ENCODE results near the gene LRMDA. TPM values are rescaled to one million over a fixed set of nuclear protein-coding genes. Genes with fewer than 3 reads are reported as not detected.

The LRMDA gene
- total RNA-seq, 2 experiments from 2014 or later = not detected

DNA sequence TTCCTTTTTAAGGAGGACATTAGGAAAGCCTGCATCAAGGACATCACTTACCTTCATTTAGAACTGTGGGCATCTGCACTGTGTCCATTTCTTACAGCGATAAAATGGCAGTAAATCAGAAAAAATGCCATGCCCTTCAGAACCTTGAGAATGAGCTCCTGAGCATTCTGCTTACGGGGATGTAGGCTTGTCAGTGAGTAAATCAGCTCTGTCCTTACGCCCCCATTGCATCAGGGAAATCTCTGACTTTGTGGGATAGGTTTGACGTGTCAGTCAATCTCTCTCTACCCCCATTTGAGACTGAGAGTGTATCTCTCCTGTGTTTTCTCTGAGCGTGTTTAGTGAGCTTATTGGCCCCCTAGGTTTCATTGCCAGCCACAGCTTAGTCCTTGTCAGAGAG is 837.1 kb downstream of the LRMDA start:
- no peak for DNase-seq
- Mint-ChIP-seq H3K36me3 (ENCODE audit: low read depth) (no peaks in the 10 kb centered on the region), H3K27ac (no peak overlapping the region), H3K27me3 (no peaks in the 10 kb centered on the region), H3K4me1 (no peaks in the 10 kb centered on the region), H3K4me3 (no peak overlapping the region), H3K9me3 (peaks cover 5% of the 10 kb centered on the region)
- ChIA-PET POLR2A (no interaction called here), CTCF (no interaction called here)

DNA sequence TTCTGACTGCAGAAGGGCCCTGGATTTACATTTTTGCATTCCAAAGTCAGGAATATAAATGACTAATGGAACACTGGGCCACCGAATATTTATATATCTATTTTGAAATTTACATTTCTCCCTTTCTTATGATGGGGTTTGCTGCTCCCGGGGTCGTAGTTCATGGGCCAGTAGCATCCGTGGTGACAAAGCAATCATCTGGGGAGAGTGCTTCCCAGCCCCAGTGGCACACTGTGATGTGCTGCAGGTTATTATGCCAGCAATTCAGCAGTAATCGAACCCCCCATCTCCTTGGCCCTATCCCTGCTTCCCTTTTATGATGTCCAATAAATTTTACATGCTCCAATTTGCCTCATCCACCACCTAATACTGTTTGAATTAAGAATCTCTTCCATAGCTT is 837.5 kb downstream of the LRMDA start:
- Mint-ChIP-seq H3K27me3 (no peaks in the 10 kb centered on the region), H3K9me3 (peaks cover 5% of the 10 kb centered on the region), H3K36me3 (ENCODE audit: low read depth) (no peaks in the 10 kb centered on the region), H3K27ac (no peak overlapping the region), H3K4me1 (no peaks in the 10 kb centered on the region), H3K4me3 (no peak overlapping the region)
- ChIA-PET CTCF (no interaction called here), POLR2A (no interaction called here)
- DNase-seq = no peak

DNA sequence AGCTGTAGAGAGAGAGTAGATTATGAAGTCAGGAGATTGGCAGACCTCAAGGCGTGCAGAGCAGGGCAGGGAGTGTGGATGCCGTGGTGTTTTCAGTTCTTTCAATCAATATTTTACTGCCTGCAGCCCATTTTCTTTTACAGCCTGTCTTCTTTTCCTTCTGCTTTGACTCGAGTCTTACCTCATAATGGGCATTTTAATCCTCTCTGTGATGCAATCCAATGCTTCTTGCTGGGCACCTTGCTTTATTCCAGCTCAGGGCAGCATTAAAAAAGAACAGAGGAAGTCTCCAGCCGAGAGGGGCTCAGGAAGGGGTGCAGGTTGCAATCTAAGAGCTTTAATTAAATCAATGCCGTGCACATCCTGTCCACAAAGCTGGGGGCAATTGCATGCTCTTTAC is 839.0 kb downstream of the LRMDA start:
- Mint-ChIP-seq H3K27me3 (no peaks in the 10 kb centered on the region), H3K36me3 (ENCODE audit: low read depth) (no peaks in the 10 kb centered on the region), H3K4me1 (no peaks in the 10 kb centered on the region), H3K9me3 (peaks cover 17% of the 10 kb centered on the region), H3K4me3 (no peak overlapping the region), H3K27ac (no peak overlapping the region)
- no peak for DNase-seq
- ChIA-PET POLR2A (no interaction called here), CTCF (no interaction called here)

DNA sequence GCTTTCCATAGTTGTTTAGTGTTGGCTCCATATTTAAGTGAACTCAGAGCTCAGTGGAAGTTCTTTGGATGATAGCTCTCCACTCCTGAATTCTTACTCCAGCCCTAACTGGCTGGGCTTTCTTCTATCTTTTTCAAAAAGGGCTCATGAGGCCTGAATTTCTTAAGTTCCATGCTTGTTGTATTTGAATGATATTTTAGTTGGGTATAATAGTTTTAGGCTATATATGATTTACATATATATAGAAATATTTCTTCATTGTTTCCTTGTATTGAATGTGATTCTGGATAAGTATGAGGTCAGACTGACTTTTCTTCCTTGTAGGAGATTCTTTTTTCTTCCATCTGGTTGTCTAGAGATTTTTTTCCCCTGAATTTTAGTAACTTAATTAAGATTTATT is 843.5 kb downstream of the LRMDA start:
- Mint-ChIP-seq H3K27me3 (no peaks in the 10 kb centered on the region), H3K36me3 (ENCODE audit: low read depth) (no peaks in the 10 kb centered on the region), H3K4me3 (no peak overlapping the region), H3K4me1 (no peaks in the 10 kb centered on the region), H3K27ac (no peak overlapping the region), H3K9me3 (peaks cover 23% of the 10 kb centered on the region)
- ChIA-PET POLR2A (no interaction called here), CTCF (no interaction called here)
- DNase-seq = no peak

DNA sequence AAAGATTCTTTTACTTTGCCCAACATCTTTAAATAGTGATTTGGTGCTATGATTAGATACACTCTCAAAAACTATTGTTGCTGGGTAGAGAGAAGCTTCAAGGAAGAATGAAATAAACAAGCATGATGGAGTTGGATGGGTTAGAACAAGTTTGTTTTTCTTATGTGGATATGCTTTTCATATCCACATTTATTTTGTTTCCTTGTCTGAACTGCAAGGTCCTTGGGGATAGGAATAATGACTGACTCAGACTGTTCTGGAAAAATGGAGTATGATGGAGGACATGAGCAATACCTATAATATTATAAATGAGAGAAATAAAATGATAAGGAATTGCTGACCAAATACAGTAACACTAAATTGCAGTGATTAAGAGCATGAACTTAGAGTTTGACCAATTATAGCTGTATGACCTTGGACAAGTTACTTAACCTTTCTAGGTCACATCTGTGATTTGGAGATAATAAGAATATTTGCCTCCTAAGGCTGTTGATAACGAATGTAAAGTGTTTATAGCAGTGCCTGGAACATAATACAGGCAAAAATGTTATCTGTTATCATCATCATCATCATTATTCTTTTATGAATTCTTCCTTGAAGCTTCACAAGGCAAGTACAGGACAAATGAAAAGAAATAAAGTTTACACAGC is 847.5 kb downstream of the LRMDA start:
- Mint-ChIP-seq H3K4me1 (no peaks in the 10 kb centered on the region), H3K36me3 (ENCODE audit: low read depth) (no peaks in the 10 kb centered on the region), H3K27ac (no peak overlapping the region), H3K9me3 (peaks cover 21% of the 10 kb centered on the region), H3K27me3 (no peaks in the 10 kb centered on the region), H3K4me3 (no peak overlapping the region)
- ChIA-PET POLR2A (no interaction called here), CTCF (no interaction called here)
- DNase-seq = no peak

DNA sequence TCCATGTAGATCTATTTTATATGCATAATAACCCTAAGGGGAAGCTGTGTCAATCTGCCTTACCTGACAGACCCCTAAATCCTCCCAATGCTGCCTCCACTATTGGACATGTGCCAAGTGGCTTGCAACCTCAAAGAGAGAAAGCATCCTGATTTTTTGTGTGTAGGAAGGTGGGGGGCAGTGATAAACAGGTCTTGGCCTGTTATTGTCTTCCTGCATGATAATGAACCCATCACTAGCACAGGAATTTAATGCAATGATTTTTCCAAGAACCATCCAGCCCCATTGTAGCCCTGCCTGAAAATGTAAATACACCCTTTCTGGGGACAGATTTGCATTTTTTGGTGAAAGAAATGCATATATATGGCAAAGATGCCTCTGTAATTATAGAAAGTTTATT is 850.2 kb downstream of the LRMDA start:
- H3K36me3 Mint-ChIP-seq (ENCODE audit: low read depth) = no peaks in the 10 kb centered on the region
- H3K9me3 Mint-ChIP-seq = peaks cover 2% of the 10 kb centered on the region
- no peaks in the 10 kb centered on the region for H3K27me3 Mint-ChIP-seq
- no peak overlapping the region for H3K27ac Mint-ChIP-seq
- ChIA-PET POLR2A (no interaction called here), CTCF (no interaction called here)
- no peak for DNase-seq
- H3K4me3 Mint-ChIP-seq = no peak overlapping the region
- no peaks in the 10 kb centered on the region for H3K4me1 Mint-ChIP-seq

DNA sequence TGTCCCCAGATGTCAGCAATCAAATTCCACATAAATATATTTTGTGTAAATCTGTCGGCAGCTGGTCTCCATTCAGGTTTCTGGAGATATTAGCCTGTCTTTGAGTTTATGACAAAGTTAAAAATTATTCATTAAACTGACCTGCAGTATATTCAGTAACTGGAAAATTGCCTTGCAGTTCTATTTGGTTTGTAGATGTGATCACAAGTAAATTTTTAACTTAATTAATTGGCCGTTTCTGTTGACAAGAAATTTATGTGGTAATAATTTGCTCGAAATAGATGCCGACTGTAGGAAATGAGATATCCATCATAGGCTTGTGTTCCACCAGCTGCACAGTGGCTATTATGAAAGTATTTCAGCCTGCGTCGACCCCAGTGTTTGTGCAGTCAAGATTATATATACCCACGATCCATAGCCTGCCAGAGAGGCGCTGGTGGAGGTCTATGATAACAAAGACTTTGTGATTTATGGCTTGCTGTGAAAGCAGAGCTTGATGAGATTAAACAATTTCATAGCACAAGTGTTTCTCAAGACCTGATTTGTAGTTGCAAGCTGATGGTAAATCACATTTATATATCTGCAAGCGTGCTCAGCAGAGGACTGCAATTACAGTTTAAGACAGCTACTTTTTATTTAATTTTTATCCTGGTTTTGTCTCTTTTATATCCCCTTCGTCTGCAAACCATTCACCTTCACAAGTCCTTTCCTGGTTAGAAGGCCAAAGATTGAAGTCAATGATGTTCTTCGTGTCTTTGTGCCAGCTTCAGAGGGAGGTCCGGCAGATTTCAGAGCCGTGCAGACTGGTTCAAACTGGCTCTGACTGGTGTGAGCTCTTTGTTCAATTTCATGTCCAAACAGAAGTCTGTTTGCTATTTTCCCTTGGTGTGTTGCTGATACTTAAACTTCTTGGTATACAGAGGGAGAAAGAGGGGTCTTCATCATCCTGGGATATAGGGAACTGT is 850.9 kb downstream of the LRMDA start:
- Mint-ChIP-seq H3K27ac (no peak overlapping the region), H3K27me3 (no peaks in the 10 kb centered on the region), H3K9me3 (peaks cover 2% of the 10 kb centered on the region), H3K4me1 (no peaks in the 10 kb centered on the region), H3K4me3 (no peak overlapping the region), H3K36me3 (ENCODE audit: low read depth) (no peaks in the 10 kb centered on the region)
- CTCF ChIA-PET = no interaction called here
- POLR2A ChIA-PET = no interaction called here
- no peak for DNase-seq

DNA sequence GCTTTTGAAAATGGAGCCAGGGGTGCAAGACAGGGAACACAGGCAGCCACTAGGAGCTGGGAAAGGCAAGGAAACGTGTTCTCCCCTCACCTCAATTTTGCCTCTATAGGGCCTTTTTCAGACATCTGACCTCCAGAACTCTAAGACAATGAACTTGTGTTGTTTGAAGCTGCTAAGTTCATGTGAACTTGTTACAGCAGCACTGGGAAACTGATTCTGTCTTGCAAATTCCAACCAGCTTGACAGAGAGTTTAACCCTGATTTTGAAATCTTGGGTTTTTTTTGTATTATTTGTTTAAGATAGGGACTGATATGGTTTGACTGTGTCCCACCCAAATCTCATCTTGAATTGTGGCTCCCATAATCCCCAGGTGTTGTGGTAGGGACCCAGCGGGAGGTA is 852.9 kb downstream of the LRMDA start:
- Mint-ChIP-seq H3K27ac (no peak overlapping the region), H3K9me3 (no peaks in the 10 kb centered on the region), H3K4me1 (no peaks in the 10 kb centered on the region), H3K27me3 (no peaks in the 10 kb centered on the region), H3K36me3 (ENCODE audit: low read depth) (no peaks in the 10 kb centered on the region), H3K4me3 (no peak overlapping the region)
- POLR2A ChIA-PET = no interaction called here
- DNase-seq = no peak
- CTCF ChIA-PET = no interaction called here

DNA sequence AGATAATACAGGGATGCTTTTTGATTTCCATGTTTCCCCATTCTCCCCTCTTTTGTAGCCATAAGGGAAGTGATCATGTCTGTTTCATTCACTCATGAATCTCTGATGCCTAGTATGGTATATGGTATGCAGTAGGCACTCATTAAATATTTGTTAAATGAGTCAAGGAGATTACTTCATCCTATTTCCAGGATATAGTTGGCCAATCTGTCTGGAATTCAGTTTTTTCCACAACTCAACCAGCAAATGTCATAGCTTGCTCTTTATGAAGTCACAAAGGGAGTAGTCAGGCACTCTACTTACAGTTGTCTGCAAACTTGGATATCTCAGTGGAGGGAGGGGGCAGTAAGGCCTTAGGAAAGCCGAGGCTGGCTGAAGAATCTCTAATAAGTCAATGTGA is 853.6 kb downstream of the LRMDA start:
- no peak overlapping the region for H3K27ac Mint-ChIP-seq
- no peaks in the 10 kb centered on the region for H3K36me3 Mint-ChIP-seq (ENCODE audit: low read depth)
- ChIA-PET POLR2A (no interaction called here), CTCF (no interaction called here)
- H3K9me3 Mint-ChIP-seq = no peaks in the 10 kb centered on the region
- H3K27me3 Mint-ChIP-seq = no peaks in the 10 kb centered on the region
- DNase-seq = no peak
- no peaks in the 10 kb centered on the region for H3K4me1 Mint-ChIP-seq
- no peak overlapping the region for H3K4me3 Mint-ChIP-seq

DNA sequence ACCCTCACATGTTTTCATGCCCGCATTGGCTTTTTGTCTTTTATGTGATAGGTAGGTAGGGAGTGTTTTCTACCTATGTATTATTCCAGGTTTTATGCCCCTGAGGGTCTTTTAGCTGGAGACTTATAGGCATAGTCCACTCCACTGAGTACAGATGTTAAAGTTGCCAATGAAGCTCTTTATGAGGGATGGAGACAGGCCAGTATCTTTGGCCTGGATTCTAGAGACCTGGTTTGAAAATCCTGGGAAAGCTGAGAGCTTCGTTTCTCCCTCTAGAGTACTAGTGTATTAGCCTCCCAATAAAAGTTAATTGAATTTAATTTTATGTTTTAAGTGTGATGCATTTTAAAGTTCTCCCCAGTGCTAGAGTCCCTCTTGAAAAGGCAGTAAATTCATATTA is 854.1 kb downstream of the LRMDA start:
- DNase-seq = no peak
- CTCF ChIA-PET = no interaction called here
- no peaks in the 10 kb centered on the region for H3K9me3 Mint-ChIP-seq
- POLR2A ChIA-PET = no interaction called here
- H3K4me3 Mint-ChIP-seq = no peak overlapping the region
- H3K36me3 Mint-ChIP-seq (ENCODE audit: low read depth) = no peaks in the 10 kb centered on the region
- H3K4me1 Mint-ChIP-seq = no peaks in the 10 kb centered on the region
- no peaks in the 10 kb centered on the region for H3K27me3 Mint-ChIP-seq
- no peak overlapping the region for H3K27ac Mint-ChIP-seq

DNA sequence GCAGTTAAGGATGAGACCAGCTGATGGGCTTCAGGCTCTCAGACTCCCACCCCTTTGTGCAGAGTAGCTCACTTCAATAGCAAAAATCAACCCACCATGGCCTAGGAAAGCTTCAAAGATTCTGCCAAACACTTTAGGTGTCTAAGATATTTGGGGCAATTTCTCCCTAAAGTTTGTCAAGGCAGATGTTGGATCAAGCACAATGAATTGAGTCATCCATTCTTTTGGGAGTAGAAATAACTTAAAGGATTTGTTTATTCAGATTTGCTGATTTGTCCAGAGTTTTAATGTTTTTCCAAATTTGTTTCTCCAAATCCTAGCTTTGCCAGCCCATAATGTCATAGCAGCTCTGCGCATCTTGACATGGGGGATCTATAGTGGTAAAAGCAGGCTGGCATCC is 855.1 kb downstream of the LRMDA start:
- H3K4me1 Mint-ChIP-seq = no peaks in the 10 kb centered on the region
- ChIA-PET POLR2A (no interaction called here), CTCF (no interaction called here)
- no peak overlapping the region for H3K27ac Mint-ChIP-seq
- no peak for DNase-seq
- H3K4me3 Mint-ChIP-seq = no peak overlapping the region
- H3K36me3 Mint-ChIP-seq (ENCODE audit: low read depth) = no peaks in the 10 kb centered on the region
- no peaks in the 10 kb centered on the region for H3K27me3 Mint-ChIP-seq
- no peaks in the 10 kb centered on the region for H3K9me3 Mint-ChIP-seq

DNA sequence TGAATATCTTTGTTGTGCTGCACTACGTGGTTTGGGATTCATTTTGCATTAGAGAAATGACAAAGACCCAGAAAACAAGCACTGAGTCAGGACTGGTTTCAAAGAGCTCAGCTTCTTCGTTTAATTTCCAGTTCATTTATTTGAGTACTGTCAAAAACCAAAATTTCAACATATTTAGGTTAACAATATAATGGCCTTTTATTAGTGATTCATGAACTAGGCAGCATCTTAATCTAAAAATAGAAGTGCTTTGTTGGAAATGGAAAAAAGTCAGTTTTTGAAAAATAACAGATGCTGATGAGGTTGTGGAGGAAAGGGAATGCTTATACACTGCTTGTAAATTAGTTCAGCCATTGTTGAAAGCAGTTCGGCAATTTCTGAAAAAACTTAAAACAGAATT is 856.4 kb downstream of the LRMDA start:
- Mint-ChIP-seq H3K9me3 (no peaks in the 10 kb centered on the region), H3K27ac (no peak overlapping the region), H3K4me1 (no peaks in the 10 kb centered on the region), H3K36me3 (ENCODE audit: low read depth) (no peaks in the 10 kb centered on the region), H3K4me3 (no peak overlapping the region), H3K27me3 (no peaks in the 10 kb centered on the region)
- POLR2A ChIA-PET = no interaction called here
- CTCF ChIA-PET = no interaction called here
- DNase-seq = no peak

DNA sequence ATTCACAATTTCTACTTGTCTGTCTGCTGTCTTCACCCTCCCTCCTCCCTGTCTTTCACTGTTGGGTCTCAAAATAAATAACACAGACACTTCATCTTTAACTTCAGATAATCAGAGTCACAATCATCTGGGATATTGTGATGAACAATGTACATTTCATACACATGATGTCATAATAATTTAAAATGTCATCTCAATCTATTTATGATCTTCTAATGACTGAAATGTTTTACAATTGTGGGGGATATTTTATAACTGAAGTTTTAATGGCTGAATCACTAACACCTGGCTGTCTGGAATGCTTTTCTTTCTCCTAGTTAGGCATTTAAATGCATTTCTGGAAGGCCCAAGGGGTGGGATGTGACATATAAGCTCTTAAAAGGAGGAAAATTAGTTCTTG is 859.8 kb downstream of the LRMDA start:
- ChIA-PET CTCF (no interaction called here), POLR2A (no interaction called here)
- H3K36me3 Mint-ChIP-seq (ENCODE audit: low read depth) = no peaks in the 10 kb centered on the region
- no peaks in the 10 kb centered on the region for H3K27me3 Mint-ChIP-seq
- no peaks in the 10 kb centered on the region for H3K4me1 Mint-ChIP-seq
- no peaks in the 10 kb centered on the region for H3K9me3 Mint-ChIP-seq
- H3K27ac Mint-ChIP-seq = no peak overlapping the region
- DNase-seq = no peak
- H3K4me3 Mint-ChIP-seq = no peak overlapping the region

DNA sequence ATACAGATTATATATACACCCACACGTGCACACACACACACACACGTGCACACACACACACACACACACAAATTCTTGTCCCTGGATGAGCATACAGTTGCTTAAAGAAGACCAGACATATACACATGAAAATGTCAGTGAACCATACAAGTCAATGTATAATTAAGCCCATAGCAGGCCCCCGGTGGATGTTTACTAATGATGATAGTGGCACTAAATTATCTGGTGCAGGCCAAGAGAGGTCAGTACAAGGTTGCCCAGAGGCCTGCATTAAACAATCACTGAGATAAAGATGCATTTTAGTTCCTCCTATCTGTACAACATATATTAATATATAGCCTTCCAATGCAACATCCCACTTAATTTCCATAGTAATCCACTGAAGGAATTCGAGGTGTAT is 860.5 kb downstream of the LRMDA start:
- Mint-ChIP-seq H3K4me3 (no peak overlapping the region), H3K36me3 (ENCODE audit: low read depth) (no peaks in the 10 kb centered on the region), H3K27ac (no peak overlapping the region), H3K4me1 (no peaks in the 10 kb centered on the region), H3K27me3 (no peaks in the 10 kb centered on the region), H3K9me3 (peaks cover 2% of the 10 kb centered on the region)
- no peak for DNase-seq
- ChIA-PET CTCF (no interaction called here), POLR2A (no interaction called here)
